A375 (cell line): ENCODE data around the gene TSPAN9. TPM values are rescaled to one million over a fixed set of nuclear protein-coding genes. Genes with fewer than 3 reads are reported as not detected.
A peak's percentile ranks its signal among the peaks of the same experiment; 100 is the strongest.

ENCODE experiments used
- small RNA-seq: library from RNA; depleted of rRNA; stranded (forward); fragments of <200 nt; gene quantifications from one replicate; pipeline ENCODE3, GENCODE V24; 2014
- total RNA-seq: library from RNA; depleted of rRNA; stranded (reverse); fragments of >200 nt; shearing (Covaris generic); gene quantifications from 2 replicates; pipeline ENCODE4 v1.2.3, GENCODE V29; 2014; rRNA removed

The TSPAN9 gene
- 6.1 and 8.1 TPM in 2 replicates for total RNA-seq

GRCh38 chr12:3076730-3077571, at the start of gene TSPAN9:
Gene TSPAN9 (plus strand): TSS chr12:3077379. CDS start chr12:3201194, 123,815 bp downstream.

Small RNA genes within 50 kb of the gene (small RNA-seq; reads per million reads assigned to genes)
- 26.7 reads per million, percentile 93 among the genes with 10 or more reads in this experiment for gene AC005912.1
- gene RF00017 = not detected

Other genes starting within 250 kb of the TSPAN9 start
- gene NRIP2, start 242.3 kb upstream of the TSPAN9 start, total RNA-seq = not detected in 2 replicates
- gene TEX52, start 220.3 kb upstream of the TSPAN9 start, total RNA-seq = not detected in 2 replicates
- 44.6 and 53.8 TPM in 2 replicates for gene FOXM1, start 200.2 kb upstream of the TSPAN9 start, total RNA-seq
- 34.0 and 37.0 TPM in 2 replicates for gene RHNO1, start 200.2 kb upstream of the TSPAN9 start, total RNA-seq
- 28.2 and 28.6 TPM in 2 replicates for gene TULP3, start 186.5 kb upstream of the TSPAN9 start, total RNA-seq
- 38.1 and 47.5 TPM in 2 replicates for gene TEAD4, start 118.0 kb upstream of the TSPAN9 start, total RNA-seq